GM23338 (cell line): ENCODE results near the gene CFAP53. TPM values are rescaled to one million over a fixed set of nuclear protein-coding genes. Genes with fewer than 3 reads are reported as not detected.

Experiments
- ATAC-seq: fragments of 200-7000 bp; cut with Tn5 transposase; 3 replicates; pipeline ENCODE4 v1.9.1; 2020
- DNase-seq: peaks from one replicate; pipeline ENCODE4 v3.0.0-alpha.2; 2015; ENCODE audit warnings: low spot score
- H2AFZ ChIP-seq: fragments of 200-600 bp; sonication (generic); 2 replicates; pipeline ENCODE4 v1.8.0; 2016; ENCODE audit warnings: antibody characterized with exemption, mild to moderate bottlenecking, moderate library complexity
- H3F3A ChIP-seq: fragments of 200-600 bp; sonication (generic); replicated peaks from 2 replicates; pipeline ENCODE4 v1.8.0; 2017; ENCODE audit warnings: antibody characterized with exemption, mixed run types, low read depth
- H3K27ac ChIP-seq: fragments of 200-600 bp; sonication (generic); 2 replicates; pipeline ENCODE4 v1.6.1; 2016; ENCODE audit warnings: low read depth
- H3K27me3 ChIP-seq: fragments of 200-600 bp; sonication (generic); 2 replicates; pipeline ENCODE4 v1.8.0; 2016; ENCODE audit warnings: mild to moderate bottlenecking, mixed run types, moderate library complexity; ENCODE audit not compliant: insufficient read depth
- H3K36me3 ChIP-seq: fragments of 200-600 bp; sonication (generic); 2 replicates; pipeline ENCODE4 v1.8.0; 2016; ENCODE audit warnings: mild to moderate bottlenecking; ENCODE audit not compliant: insufficient read depth
- H3K4me1 ChIP-seq: fragments of 200-600 bp; sonication (generic); 2 replicates; pipeline ENCODE4 v1.8.0; 2016; ENCODE audit warnings: mild to moderate bottlenecking, moderate library complexity; ENCODE audit not compliant: insufficient read depth
- H3K4me2 ChIP-seq: fragments of 200-600 bp; sonication (generic); 2 replicates; pipeline ENCODE4 v1.7.1; 2017; ENCODE audit warnings: mixed run types
- H3K4me3 ChIP-seq: fragments of 200-600 bp; sonication (generic); 2 replicates; pipeline ENCODE4 v1.6.1; 2016; ENCODE audit warnings: mixed run types
- H3K79me2 ChIP-seq: fragments of 200-600 bp; sonication (generic); replicated peaks from 2 replicates; pipeline ENCODE4 v1.8.0; 2017; ENCODE audit warnings: mild to moderate bottlenecking; ENCODE audit not compliant: insufficient read depth
- H3K9me2 ChIP-seq: fragments of 200-600 bp; sonication (generic); 2 replicates; pipeline ENCODE4 v1.8.0; 2017; ENCODE audit not compliant: insufficient read depth
- H4K20me1 ChIP-seq: fragments of 200-600 bp; sonication (generic); replicated peaks from 2 replicates; pipeline ENCODE4 v1.8.0; 2017; ENCODE audit warnings: mild to moderate bottlenecking; ENCODE audit not compliant: insufficient read depth
- H3K27ac Mint-ChIP-seq: 2 replicates; pipeline ENCODE4 v1.8.0; 2020; ENCODE audit warnings: inconsistent platforms, mild to moderate bottlenecking, moderate library complexity, mixed read lengths
- H3K27me3 Mint-ChIP-seq: 3 replicates; pipeline ENCODE4 v1.8.0; 2022; ENCODE audit warnings: low read depth, mild to moderate bottlenecking, moderate library complexity, mixed read lengths, inconsistent platforms; ENCODE audit not compliant: insufficient read depth, poor library complexity
- H3K36me3 Mint-ChIP-seq: 3 replicates; pipeline ENCODE4 v1.8.0; 2021; ENCODE audit warnings: low read depth, mild to moderate bottlenecking, inconsistent platforms, moderate library complexity, mixed read lengths
- H3K4me1 Mint-ChIP-seq: 3 replicates; pipeline ENCODE4 v1.8.0; 2020; ENCODE audit warnings: mild to moderate bottlenecking, inconsistent platforms, mixed read lengths
- H3K4me3 Mint-ChIP-seq: 3 replicates; pipeline ENCODE4 v1.8.0; 2021; ENCODE audit warnings: moderate library complexity, mild to moderate bottlenecking, inconsistent platforms, mixed read lengths
- H3K9me3 Mint-ChIP-seq: 3 replicates; pipeline ENCODE4 v1.8.0; 2020; ENCODE audit warnings: moderate library complexity, mild to moderate bottlenecking, inconsistent platforms, mixed read lengths
- CTCF ChIP-seq, 2 experiments: fragments of 200-600 bp in 1 of 2; sonication (generic) in 1 of 2; conservative IDR thresholded peaks; 2 replicates each; pipeline versions ENCODE4 v1.5.1 to v1.6.1; 2016 to 2017; ENCODE audit warnings: antibody characterized with exemption in 2 of 2, low read depth in 2 of 2, mild to moderate bottlenecking in 2 of 2, moderate library complexity in 1 of 2
- ETS1 ChIP-seq: IDR thresholded peaks from 2 replicates; pipeline ENCODE4 v1.6.1; 2016; ENCODE audit warnings: antibody characterized with exemption
- EZH2phosphoT487 ChIP-seq: fragments of 200-600 bp; sonication (generic); IDR thresholded peaks from one replicate; pipeline ENCODE4 v1.8.1; 2018; ENCODE audit warnings: antibody characterized with exemption; ENCODE audit not compliant: unreplicated experiment
- JUNB ChIP-seq: IDR thresholded peaks from one replicate; pipeline ENCODE4 v1.6.1; 2016; ENCODE audit warnings: antibody characterized with exemption; ENCODE audit not compliant: unreplicated experiment
- NANOG ChIP-seq: IDR thresholded peaks from 2 replicates; pipeline ENCODE4 v1.6.1; 2016; ENCODE audit warnings: antibody characterized with exemption, borderline replicate concordance
- REST ChIP-seq: IDR thresholded peaks from one replicate; pipeline ENCODE4 v1.6.1; 2018; ENCODE audit warnings: antibody characterized with exemption; ENCODE audit not compliant: unreplicated experiment
- STAT1 ChIP-seq: IDR thresholded peaks from one replicate; pipeline ENCODE4 v1.6.1; 2016; ENCODE audit warnings: antibody characterized with exemption; ENCODE audit not compliant: unreplicated experiment
- ZNF114 ChIP-seq: fragments of 250-450 bp; sonication (Bioruptor Pico); IDR thresholded peaks from 2 replicates; pipeline ENCODE4 v1.5.0; 2020; ENCODE audit warnings: mild to moderate bottlenecking, moderate library complexity
- ZNF331 ChIP-seq: fragments of 250-450 bp; sonication (Bioruptor Pico); IDR thresholded peaks from 2 replicates; pipeline ENCODE4 v1.5.0; 2020; ENCODE audit warnings: low read depth, mild to moderate bottlenecking, moderate library complexity
- polyA plus RNA-seq: library from polyadenylated mRNA; unstranded; fragments of >200 nt; fragmentation: Nextera tagmentation; extraction: Ambion mirVana; gene quantifications from 2 replicates; pipeline ENCODE4 v1.2.1, GENCODE V29; 2016
- total RNA-seq: library from RNA; depleted of rRNA; stranded (reverse); fragments of >200 nt; shearing (Covaris generic); gene quantifications from 2 replicates; pipeline ENCODE4 v1.2.3, GENCODE V29; 2014
- TF ChIP-seq, protein P1 (sequence below): fragments of 250-450 bp; sonication (Bioruptor Pico); IDR thresholded peaks from 2 replicates; pipeline ENCODE4 v1.5.0; 2020; ENCODE audit warnings: mild to moderate bottlenecking, moderate library complexity

CFAP53 gene
- total and polyA plus RNA-seq, 2 experiments from 2014 or later: 0.71 TPM; not detected in 1

- TF ChIP-seq REST: no peak
These were observed 82.7 kb downstream of the CFAP53 start (continued) for GRCh38 chr18:50183556-50183955.

DNA sequence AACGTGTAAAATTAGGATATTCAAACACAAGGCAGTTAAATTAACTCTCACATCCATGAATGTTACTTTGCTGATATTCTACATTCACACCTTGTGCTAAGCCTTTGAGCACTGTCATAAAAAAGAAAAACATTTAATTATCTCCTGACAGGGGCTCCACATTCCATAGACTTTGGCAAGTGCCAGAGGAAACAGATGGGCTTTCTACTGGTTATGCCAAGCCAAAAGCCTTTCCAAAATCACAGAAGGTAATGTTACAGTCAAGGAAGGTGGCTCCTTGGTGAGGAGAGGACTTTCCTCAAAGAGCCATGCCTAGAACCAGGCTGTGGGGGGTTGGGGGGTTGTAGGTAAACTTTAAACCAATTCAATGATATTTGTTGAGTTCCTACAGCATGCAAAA lies 83.8 kb downstream of the CFAP53 start:
- Mint-ChIP-seq H3K4me1 (peaks cover 19% of the 10 kb centered on the region; the same call in 2 of the 3 replicates), H3K27me3 (peaks cover 2% of the 10 kb centered on the region), H3K36me3 (no peaks in the 10 kb centered on the region), H3K4me3 (no peak overlapping the region), H3K9me3 (no peaks in the 10 kb centered on the region), H3K27ac (no peak overlapping the region)
- no peaks in the 10 kb centered on the region for H3K79me2 ChIP-seq
- H3K4me3 ChIP-seq: no peak overlapping the region
- no peak for TF ChIP-seq CTCF (conservative IDR thresholded peaks at IDR 0.05; ENCODE audit: low read depth in 2 of 2)
- TF ChIP-seq ETS1: no peak
- TF ChIP-seq STAT1: no peak
- TF ChIP-seq ZNF114 (CRISPR knock-in tag): no peak
- TF ChIP-seq, protein P1, sequence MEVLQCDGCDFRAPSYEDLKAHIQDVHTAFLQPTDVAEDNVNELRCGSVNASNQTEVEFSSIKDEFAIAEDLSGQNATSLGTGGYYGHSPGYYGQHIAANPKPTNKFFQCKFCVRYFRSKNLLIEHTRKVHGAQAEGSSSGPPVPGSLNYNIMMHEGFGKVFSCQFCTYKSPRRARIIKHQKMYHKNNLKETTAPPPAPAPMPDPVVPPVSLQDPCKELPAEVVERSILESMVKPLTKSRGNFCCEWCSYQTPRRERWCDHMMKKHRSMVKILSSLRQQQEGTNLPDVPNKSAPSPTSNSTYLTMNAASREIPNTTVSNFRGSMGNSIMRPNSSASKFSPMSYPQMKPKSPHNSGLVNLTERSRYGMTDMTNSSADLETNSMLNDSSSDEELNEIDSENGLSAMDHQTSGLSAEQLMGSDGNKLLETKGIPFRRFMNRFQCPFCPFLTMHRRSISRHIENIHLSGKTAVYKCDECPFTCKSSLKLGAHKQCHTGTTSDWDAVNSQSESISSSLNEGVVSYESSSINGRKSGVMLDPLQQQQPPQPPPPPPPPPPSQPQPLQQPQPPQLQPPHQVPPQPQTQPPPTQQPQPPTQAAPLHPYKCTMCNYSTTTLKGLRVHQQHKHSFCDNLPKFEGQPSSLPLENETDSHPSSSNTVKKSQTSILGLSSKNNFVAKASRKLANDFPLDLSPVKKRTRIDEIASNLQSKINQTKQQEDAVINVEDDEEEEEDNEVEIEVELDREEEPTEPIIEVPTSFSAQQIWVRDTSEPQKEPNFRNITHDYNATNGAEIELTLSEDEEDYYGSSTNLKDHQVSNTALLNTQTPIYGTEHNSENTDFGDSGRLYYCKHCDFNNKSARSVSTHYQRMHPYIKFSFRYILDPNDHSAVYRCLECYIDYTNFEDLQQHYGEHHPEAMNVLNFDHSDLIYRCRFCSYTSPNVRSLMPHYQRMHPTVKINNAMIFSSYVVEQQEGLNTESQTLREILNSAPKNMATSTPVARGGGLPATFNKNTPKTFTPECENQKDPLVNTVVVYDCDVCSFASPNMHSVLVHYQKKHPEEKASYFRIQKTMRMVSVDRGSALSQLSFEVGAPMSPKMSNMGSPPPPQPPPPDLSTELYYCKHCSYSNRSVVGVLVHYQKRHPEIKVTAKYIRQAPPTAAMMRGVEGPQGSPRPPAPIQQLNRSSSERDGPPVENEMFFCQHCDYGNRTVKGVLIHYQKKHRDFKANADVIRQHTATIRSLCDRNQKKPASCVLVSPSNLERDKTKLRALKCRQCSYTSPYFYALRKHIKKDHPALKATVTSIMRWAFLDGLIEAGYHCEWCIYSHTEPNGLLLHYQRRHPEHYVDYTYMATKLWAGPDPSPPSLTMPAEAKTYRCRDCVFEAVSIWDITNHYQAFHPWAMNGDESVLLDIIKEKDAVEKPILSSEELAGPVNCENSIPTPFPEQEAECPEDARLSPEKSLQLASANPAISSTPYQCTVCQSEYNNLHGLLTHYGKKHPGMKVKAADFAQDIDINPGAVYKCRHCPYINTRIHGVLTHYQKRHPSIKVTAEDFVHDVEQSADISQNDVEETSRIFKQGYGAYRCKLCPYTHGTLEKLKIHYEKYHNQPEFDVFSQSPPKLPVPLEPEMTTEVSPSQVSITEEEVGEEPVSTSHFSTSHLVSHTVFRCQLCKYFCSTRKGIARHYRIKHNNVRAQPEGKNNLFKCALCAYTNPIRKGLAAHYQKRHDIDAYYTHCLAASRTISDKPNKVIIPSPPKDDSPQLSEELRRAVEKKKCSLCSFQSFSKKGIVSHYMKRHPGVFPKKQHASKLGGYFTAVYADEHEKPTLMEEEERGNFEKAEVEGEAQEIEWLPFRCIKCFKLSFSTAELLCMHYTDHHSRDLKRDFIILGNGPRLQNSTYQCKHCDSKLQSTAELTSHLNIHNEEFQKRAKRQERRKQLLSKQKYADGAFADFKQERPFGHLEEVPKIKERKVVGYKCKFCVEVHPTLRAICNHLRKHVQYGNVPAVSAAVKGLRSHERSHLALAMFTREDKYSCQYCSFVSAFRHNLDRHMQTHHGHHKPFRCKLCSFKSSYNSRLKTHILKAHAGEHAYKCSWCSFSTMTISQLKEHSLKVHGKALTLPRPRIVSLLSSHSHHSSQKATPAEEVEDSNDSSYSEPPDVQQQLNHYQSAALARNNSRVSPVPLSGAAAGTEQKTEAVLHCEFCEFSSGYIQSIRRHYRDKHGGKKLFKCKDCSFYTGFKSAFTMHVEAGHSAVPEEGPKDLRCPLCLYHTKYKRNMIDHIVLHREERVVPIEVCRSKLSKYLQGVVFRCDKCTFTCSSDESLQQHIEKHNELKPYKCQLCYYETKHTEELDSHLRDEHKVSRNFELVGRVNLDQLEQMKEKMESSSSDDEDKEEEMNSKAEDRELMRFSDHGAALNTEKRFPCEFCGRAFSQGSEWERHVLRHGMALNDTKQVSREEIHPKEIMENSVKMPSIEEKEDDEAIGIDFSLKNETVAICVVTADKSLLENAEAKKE (CRISPR knock-in tag): no peak
- no peak for TF ChIP-seq EZH2phosphoT487
- TF ChIP-seq ZNF331 (CRISPR knock-in tag): no peak
- no peak for TF ChIP-seq NANOG
- no peak for TF ChIP-seq JUNB
- H3K4me1 ChIP-seq: peaks cover 3% of the 10 kb centered on the region; the same call in 1 of the 2 replicates
- ATAC-seq: no peak
- H3K36me3 ChIP-seq: no peaks in the 10 kb centered on the region
- no peak overlapping the region for H3K27ac ChIP-seq
- no peak overlapping the region for H2AFZ ChIP-seq
- no peak for DNase-seq
- H3K4me2 ChIP-seq: no peak overlapping the region
- H3K9me2 ChIP-seq: peaks cover 4% of the 10 kb centered on the region; the same call in 1 of the 2 replicates
- H3K27me3 ChIP-seq: no peaks in the 10 kb centered on the region
- no peaks in the 10 kb centered on the region for H3F3A ChIP-seq
- H4K20me1 ChIP-seq: no peaks in the 10 kb centered on the region; the same call in 1 of the 2 replicates
